EL (cell line): ENCODE results near the gene ALDH3A1.
A peak's percentile ranks its signal among the peaks of the same experiment; 100 is the strongest.

Experiments
- DNase-seq: peaks from one replicate; pipeline ENCODE4 v3.0.0-alpha.2; 2016

The ALDH3A1 gene

DNA sequence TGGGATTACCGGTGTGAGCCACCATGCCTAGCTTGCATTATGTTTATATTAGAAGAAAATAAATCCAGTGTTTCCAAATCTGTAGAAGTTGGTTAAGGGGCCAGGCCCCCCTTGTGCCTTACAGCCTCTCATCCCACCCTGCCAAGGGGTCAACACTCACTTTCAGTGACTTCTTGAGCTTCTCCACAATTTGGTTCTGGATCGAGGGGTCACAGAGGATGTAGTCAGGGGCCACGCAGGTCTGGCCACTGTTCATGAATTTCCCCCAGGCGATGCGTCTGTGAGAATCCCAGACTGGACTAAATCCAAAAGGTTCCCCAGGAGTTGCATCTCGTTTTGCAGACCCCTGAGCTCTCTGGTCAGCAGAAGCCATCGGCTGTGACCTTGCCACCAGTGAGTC lies 7.2 kb downstream of the ALDH3A1 start:
- DNase-seq, result no peak

DNA sequence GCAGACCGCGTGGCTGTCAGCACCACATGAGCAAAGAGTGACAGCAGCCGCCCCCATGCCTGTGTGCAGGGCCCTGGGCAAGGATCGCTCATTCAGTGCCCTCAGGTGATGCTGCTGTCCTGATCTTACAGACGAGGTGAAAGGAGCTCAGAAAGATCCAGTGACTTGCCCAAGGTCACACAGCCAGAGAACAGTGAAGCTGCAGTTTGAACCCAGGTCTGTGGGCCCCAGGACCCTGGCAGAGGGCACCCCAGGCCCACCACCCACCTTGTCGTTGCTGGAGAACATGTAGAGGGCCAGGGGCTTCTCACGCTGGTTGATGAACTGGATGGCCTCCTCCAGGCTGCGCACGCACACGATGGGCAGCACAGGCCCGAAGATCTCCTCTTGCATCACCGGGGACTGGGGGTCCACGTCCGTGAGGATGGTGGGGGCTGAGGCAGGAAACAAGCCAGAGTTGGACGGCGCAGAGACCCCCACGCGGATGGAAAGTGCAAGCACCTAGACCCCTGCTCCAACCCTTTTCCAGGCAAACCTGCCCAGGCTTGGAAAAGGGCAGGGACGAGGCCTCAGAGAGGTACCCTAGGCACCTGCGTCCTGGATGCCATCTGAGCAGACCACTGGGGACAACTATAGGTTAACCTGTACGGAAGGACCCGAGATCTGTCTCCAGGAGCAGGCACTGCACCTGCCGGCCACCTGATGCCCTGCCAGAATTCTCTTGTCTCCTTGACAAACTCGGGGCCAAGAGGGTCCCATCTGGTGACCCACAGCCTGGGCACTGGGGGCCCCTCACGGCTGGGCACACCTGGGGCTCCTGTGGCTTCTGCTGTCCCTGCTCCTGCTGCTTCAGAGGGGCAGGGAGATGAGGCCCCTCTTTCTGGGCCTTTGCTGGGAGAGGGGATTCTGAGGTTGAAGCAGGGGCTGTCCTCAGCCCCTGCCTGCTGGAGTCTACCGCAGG lies 8.6 kb downstream of the ALDH3A1 start:
- no peak for DNase-seq

DNA sequence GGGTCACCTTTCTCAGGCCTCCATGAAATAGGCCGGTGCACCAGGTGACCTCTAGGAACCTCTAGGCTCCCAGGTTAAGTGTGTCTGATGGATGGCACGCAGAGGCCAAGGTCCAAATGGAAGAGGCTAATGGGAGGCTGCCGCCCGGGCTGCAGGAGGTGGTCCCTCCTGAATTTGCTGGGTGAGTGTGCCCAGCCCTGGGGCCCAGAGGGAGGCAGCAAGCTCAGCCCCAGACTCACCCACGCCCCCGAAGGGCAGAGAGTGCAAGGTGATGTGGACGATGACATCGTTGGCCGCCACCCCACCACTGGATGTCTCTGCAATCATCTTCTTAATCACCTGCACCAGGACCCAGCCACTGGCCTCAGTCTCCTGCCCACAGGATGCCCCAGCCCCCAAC lies 9.3 kb downstream of the ALDH3A1 start:
- DNase-seq, result no peak

DNA sequence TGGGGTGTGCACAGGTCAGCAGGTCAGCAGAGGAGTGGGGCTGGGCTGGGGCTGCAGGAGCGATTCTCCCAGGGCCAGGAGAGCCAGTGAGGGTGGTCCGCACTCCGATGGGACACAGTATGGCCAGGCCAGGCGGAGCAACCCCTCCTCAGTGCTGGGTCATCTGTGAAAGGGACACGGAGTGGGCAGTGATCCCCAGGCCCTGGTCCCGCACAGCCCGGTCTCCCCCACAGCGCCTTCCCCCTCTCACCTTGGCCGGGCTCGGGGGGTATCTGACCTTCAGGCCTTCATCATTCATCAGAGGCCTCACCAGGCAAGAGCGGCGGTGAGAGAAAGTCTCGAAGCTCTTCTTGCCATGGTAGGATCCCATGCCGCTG lies 10.0 kb downstream of the ALDH3A1 start:
- DNase-seq, result no peak

DNA sequence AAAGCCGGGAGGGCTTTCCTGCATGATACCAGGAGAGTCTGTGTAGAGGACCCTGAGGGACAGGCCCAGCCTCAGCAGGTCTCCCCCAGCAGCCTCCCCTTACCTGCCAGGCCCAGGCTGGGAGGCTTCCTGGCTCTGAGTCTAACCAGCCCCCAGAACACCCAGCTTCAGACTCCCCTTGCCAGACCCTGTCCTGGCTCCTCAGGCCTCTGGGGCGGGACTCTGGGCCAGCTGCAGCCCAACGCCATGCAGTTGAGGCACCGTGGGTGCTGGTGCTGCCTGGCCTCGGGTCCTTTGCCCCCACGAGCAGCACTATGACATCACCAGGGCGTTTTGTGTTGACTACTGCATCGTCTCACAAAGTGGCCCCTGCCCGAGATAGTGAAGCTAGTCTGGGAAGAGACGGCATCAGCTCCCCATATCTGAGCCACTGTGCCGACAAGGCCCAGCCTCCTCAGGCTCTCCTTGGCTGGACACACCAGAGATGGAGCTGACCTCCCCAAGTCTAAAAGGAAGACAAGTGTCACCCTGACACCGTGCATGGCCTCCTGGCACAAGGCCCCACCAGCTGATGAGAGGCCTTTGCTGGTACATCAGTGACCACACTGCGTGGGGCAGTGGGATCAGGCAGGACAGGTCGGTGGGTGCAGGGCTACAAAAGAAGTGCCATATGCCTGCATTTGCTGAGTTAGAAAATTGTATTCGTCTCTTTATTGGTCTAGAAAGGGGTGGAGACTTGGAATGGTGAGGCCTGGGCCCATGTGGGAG lies 10.6 kb downstream of the ALDH3A1 start:
- DNase-seq, result no peak

DNA sequence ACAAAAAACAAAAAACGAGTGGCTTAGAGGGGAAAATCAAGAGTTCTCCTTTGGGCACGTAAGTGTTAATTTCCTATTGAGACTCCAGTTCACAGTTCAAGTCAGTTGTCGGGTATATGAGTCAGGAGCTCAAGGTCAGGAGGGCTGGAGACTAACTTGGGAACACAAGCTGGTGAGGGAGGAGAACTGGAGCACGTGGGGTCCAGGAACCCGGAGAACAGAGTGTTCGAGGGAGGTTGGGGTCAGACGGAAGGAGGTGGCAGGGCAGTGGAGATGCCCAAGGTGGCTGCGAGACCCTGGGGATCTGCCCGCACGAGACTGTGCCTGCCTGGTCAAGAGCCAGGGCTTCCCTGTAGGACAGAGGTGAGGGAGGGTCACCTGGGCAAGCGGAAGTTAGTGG lies 12.0 kb downstream of the ALDH3A1 start:
- no peak for DNase-seq

DNA sequence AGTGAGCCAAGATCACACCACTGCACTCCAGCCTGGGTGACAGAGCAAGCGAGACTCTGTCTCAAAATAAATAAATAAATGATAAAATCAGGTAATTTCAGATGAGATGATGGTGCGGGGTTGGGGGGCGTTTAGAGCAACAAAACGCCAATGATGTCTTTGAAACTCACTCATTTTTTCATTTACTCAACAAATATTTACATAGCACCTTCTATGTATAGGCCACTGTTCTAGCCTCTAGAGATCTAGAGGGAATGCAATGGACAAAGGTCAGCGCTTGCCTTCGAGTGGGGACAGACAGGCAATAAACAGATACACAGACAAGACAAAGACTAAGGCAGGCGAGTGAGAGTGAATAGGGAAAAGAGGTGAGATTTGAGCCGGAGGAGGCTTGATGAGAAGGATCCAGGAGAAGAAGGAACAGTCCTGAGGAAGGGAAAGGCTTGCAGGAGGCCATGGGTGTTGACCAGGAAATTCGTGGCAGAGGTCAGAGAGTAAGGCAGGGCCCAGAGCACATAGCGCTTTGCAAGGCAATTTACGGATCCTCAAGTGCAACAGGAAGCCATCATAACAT lies 14.1 kb downstream of the ALDH3A1 start:
- DNase-seq, result no peak

DNA sequence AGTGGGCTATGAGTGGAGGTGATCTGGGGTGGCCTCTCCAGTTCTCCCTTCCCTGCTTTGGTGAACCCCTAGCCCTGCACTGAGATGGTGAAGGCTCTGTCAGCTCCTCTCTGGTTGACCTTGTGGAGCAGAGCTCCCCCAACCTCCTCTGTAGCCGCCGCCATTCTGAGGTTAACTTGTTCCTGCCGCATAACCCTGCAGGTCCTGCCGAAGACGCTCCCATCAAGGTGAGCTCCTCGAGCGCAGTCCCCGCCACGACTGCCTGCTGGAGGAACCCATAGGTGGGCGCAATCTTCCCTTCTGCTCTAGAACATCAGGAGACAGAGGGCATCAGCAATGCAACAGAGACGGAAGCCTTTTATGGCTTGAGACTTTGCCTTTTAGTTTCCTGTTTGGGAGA lies 16.5 kb downstream of the ALDH3A1 start:
- DNase-seq, result no peak

DNA sequence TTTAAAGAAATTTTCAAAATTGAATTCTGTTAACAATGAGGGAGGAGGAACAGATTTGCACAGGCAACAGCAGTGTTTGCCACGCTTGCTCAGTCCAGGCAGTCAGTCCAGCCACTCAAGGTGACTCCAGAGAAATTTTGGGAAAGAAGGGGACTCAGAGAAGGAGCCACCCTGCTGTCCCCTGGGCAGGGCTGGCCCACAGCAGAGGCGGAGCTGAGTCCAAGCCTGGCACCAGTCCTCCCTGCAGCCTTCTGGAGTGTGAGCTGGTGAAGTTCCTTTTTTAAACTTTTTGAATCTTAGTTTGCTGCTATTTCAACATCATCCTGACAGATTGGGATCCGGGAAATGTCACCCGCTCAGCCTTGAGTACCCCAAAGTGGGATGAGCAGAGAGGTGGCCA lies 17.3 kb downstream of the ALDH3A1 start:
- no peak for DNase-seq

DNA sequence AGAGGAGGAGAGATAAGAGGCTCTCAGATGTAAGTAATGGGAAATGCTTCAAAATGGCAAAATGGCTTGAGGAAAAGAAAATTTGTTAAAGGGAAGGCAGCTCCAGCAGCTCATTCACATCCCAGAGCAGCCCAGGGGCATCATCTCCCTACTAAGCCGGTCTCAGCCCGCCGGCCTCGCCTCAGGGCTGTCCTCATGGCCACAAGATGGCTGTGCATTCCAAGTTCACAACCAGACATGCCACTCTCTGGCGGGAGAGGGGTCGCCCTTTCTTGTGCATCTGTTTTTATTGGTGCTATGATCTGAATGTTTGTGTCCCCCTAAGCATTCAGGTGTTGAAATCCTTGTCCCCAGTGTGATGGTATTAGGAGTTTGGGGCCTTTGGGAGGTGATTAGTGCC lies 18.2 kb downstream of the ALDH3A1 start:
- DNase-seq, result no peak

DNA sequence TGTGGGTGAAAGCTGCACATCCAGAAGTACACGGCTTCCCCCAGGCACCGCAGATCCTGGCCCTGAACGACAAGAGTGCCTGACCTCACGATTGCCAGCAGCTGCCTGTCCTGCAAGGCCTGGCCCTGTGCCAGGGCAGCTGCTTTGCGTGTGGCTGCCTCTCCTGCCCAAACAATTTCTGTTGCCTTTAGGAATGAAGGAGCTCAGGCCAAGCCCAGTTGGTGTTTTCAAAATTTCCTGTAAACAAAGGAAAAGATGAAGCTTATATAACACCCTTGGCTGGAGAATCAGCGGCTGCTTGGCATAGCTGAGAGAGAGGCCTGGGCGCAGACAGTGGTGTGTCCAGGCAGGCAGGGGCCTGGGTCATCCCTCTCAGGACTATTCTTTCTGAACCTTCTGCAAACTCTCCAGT lies 20.0 kb downstream of the ALDH3A1 start:
- peak; percentile 57 for DNase-seq

DNA sequence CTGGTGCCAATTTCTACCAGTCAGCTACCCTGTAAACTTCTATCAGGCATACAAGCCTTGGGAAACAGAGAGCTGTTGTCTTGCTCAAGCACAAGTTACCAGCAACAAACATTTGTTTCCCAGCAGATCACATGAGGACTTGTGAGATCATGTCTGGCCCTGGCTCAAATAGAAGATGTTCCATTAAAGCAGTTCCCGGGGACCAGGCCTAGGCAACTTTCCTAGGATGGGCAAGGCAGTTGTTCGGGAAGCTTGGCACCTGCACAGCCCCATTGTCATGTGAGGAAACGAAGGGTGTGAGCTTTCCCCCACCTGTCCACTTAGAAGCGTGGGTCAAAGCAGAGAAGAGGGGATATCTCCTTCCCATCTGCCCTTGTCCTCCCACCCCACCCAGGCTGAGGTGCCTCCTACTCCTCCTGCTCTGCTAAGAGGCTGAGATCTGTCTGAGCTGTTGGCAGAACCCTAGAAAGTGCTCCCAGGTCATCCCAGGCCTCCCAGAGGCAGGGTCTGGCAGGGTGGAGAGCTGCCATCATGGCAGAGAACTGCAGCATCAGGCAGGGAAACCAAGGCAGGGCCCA lies 20.5 kb downstream of the ALDH3A1 start:
- DNase-seq, result peak; percentile 11

DNA sequence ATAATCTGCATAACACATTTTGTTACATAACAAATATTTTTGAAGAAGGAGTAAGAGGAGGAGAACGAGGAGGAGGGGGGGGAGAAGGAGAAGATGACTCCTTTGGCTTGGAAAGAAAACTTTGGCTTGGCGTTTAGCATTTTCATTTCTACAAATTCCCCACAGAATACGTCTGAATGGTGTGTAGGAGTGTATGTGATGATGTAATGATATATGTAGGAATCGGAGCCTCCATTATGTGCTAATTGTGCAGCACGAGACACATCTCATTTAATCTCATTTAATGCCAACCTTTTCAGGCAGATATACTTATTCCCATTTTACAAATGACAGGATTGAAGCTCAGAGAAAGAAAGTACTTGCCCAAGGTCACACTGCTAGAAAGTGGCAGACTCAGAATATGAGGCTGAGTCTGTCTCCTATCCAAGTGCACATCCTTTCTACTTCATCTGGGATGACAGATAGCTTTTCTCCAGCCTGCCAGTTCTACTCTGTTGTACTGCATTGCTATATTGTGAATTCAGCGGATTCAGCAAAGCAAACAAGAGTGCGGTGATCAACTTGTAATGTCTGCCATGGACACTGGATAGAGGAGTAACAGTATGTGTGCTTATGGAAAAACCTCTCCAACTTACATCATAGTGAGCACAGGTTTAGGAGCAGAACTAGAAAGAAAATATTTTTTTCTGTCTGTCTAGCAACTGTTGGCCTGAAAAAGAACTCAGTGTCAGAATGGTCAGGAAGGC lies 21.3 kb downstream of the ALDH3A1 start:
- DNase-seq, result no peak

DNA sequence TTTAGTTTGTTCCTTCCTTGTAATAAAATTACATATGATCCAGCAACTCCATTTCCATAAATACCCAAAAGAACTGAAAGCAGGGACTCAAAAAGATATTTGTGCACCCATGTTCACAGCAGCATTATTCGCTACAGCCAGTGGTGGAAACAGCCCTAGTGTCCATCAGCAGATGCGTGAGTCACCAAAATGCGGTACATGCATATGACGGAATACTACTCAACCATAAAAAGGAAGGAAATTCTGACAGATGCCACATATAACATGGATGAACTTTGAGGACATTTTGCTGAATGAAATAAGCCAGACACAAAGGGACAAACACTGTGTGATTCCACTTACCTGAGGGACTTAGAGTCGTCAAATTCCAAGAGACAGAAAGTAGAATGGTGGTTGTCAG lies 22.6 kb downstream of the ALDH3A1 start:
- no peak for DNase-seq

DNA sequence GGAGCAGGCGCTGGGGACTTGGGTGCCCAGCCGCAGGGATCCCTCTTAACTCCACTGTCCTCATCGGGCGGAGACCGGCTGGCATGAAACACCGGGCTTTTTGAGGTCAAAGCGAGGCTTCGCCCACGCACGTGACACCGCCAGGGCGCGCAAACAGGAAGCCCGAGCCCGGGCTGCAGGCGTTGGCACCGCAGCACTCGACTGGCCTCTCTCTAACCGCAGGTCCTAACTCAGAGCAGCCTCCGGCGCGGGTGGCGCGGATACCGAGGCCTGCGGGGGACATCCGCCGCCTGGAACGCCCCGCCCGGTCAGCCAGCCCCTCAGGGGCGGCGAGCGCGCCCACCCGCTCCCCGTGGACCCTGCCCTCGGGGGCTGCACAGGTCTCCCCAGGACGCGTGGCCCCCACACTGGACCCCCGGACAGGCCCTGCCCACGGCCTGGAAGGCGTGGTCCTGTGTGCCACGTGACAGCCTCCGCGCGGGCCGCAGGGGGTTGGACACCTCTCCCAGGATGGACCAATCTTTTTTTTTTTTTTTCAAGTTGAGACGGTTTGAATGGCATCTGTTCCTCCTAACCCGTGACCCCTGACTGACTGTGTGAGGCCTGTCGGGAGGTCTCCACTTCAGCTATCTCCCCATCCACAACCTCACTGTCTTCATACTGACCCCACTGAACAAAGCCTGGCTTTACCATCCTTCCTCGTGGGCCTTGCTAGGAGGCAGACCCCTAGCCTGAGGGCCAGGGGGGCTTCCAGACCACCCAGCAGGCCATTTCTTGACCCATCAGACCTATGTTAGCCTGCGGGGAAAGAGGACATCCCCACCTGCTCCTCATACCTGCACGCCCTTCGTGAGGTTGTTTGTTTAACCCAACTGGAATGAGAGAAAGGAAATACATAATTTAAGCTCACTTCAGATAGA lies 23.3 kb downstream of the ALDH3A1 start:
- DNase-seq, result peak; percentile 38

DNA sequence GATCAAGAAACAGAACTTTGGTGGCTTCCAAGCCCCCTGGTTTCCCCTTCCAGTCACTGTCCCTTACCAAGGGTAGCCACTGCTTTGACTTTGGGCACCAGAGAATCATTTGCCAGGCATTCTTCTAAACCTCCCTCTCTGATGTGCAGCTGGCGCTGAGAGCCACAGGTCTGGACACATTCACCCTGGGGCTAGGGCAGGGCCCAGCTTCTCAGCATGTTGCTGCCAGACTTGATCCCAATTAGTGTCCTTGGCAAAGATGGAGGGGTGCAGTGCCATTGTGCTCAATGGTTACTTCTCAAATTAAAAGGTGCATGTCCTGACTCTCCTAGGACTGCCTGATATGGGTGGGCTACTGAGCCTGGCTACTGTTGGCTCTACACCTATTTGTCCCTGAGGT lies 24.1 kb downstream of the ALDH3A1 start:
- no peak for DNase-seq

DNA sequence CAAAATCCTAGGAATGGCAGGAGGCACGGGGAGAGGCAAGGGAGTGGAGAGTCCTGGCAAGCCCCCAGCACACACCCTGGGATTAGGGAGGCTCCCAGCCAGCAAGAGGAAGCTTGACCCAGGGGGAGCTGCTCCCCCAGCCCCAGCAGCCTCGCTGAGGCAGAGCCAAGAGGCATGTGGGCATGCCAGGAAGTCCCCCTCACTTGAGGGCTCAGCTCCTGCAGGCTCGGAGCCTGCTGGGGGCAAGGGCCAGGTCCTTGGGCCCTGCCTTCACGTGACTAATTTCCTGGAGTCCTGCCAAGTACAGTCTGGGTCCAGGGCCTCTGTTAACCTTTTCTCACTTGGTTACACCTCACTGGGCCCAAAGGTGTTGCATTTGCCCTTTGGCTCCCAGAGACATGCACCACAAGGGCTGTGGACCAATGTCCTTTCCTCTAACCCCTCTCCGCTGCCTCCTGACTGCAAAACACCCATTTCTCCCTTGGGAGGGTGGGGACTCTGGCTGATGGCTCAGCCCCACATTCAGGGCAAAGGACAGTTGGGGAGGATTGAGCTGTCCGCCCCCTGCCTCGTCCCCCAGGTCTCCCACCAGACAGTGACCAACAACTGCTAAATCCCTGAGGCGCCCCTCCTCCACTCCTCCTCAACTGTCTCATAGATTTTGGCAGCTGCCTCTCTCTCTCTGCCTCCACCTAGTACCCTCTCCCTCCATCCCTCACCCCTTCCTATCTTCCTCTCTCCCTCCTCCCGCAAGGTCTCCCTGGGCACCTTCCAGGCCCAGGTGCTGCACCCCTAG lies 27.3 kb downstream of the ALDH3A1 start:
- peak; percentile 6 for DNase-seq

DNA sequence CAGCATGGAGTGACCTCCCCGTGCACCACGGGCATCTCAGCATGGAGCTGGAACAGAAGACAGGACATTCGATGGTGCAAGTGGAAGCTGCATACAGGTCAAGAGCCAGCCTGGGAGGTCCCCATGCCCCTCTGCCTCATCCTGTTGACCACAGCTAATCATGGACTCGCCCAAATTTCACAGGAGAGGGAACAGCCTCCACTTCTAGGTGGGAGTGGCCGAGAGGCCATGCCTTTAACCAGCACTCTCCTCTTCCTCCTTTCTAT lies 28.0 kb downstream of the ALDH3A1 start:
- no peak for DNase-seq

DNA sequence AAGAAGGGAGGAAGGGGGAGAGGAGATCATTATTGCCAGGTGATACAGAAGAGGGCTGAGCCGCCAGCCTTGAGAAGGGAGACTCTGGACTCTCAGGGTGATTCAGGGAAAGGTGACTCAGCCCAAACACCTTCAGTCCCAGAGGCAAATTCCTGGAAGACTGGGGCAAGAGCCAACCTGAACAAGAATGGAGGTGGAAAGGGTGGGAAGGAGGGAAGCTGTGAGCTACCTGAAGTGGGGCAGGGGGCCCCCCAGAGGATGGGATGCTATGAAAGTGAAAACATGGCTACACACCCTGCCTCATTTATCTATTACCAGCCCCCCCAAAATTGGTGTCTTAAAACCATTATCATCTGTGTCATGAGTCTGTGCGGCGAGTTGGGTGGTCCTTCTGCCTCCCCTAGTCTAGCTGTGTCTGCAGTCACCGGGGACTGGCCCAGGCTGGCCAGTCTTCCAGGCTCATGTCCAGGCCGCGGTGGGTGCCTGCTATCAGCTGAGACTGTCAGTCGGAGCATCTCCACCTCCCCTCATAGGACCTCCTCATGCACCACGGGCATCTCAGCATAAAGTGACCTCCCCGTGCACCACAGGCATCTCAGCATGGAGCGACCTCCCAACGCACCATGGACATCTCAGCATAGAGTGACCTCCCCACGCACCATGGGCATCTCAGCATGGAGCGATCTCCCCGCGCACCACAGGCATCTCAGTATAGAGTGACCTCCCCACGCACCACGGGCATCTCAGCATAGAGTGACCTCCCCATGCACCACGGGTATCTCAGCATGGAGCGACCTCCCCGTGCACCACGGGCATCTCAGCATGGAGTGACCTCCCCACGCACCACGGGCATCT lies 28.5 kb downstream of the ALDH3A1 start:
- DNase-seq, result no peak
